A549 treated with ZK216348 at 1 μM for 4 hours (cell line): ENCODE measurements around the gene SPIN1. TPM values are rescaled to one million over a fixed set of nuclear protein-coding genes. Genes with fewer than 3 reads are reported as not detected.

Source experiments
- total RNA-seq: library from RNA; stranded (reverse); fragments of 200-300 nt; extraction: Qiagen RNA extraction; gene quantifications from 5 replicates; pipeline ENCODE4 v1.2.3, GENCODE V29; 2022; ENCODE audit warnings: low read depth

The SPIN1 gene
- total RNA-seq, result 23.7 to 44.0 TPM (median 38.6 TPM) in 5 replicates

DNA sequence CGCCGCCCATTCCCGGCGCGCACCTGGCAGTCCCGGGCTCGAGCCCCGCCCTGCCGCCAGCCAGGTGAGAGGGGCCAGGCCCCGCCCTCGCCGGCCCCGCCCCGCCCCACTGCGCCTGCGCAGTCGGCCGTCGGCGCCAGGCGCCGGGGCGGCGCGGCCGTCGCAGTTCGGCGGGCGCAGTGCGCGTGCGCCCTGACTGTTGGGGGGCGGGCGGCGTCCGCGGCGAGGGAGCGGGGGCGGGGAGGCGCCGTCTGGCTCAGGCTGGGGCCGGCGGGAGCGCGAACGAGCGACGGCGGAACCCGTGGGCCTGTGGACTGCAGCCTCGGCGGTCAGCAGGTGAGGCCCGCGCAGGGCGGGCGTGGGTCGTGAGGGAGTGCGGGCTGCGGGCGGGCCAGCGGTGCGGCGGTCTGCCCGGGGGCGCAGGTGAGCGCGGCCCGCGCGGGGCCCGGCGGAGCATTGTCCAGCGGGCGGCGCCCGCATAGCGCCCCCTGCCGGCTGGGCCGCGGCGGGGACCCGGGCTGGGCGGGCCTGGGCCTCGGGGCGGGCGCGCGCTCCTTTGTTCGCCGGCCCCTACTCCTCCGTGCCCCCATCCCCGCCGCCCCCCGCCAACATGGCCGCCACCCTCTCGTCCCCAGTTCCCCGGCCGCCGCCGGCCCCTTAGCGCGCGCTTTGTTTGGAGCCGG lies at the start of gene SPIN1:
Gene SPIN1, plus strand, starts transcription at position 242 of the 683 bp plus-strand sequence. CDS start 38,096 bp downstream, outside the sequence.

Other genes starting within 250 kb of the SPIN1 start
- gene SPATA31C2, start 250.0 kb upstream of the SPIN1 start, total RNA-seq, result not detected in 5 replicates
- 0.67 to 1.5 TPM (median 0.80 TPM) in 5 replicates for gene NXNL2, start 146.7 kb downstream of the SPIN1 start, total RNA-seq